ENCODE data around the gene RNF130. TPM values are rescaled to one million over a fixed set of nuclear protein-coding genes. Genes with fewer than 3 reads are reported as not detected.

The RNF130 gene
- total and polyA plus RNA-seq, 2 donors from 2014 or later, result 73.9 to 88.1 TPM

- Histone ChIP-seq H3K27me3 (ENCODE audit: control insufficient read depth, insufficient read depth, low read length) (no peaks in the 10 kb centered on the region), H3K4me1 (ENCODE audit: control insufficient read depth in 2 of 3, insufficient read depth in 2 of 3, low read depth in 1 of 3, low read length in 3 of 3) (no peaks in the 10 kb centered on the region), H3K4me3 (ENCODE audit: low read length in 3 of 3) (no peak overlapping the region), H3K9me3 (ENCODE audit: control insufficient read depth in 2 of 3, insufficient read depth in 1 of 3, low read length in 3 of 3) (no peaks in the 10 kb centered on the region), H3K36me3 (ENCODE audit: control insufficient read depth in 2 of 3, insufficient read depth in 3 of 3, low read length in 3 of 3) (no peaks in the 10 kb centered on the region), H3K27ac (ENCODE audit: low read depth in 2 of 2, low read length in 2 of 2) (no peak overlapping the region), H3K9ac (ENCODE audit: low read length in 3 of 3) (no peak overlapping the region)
- intact Hi-C loops (cut with DNase I), result no loop called here
- DNase-seq (no peak), FAIRE-seq (no peak)
- TF ChIP-seq, protein P1, sequence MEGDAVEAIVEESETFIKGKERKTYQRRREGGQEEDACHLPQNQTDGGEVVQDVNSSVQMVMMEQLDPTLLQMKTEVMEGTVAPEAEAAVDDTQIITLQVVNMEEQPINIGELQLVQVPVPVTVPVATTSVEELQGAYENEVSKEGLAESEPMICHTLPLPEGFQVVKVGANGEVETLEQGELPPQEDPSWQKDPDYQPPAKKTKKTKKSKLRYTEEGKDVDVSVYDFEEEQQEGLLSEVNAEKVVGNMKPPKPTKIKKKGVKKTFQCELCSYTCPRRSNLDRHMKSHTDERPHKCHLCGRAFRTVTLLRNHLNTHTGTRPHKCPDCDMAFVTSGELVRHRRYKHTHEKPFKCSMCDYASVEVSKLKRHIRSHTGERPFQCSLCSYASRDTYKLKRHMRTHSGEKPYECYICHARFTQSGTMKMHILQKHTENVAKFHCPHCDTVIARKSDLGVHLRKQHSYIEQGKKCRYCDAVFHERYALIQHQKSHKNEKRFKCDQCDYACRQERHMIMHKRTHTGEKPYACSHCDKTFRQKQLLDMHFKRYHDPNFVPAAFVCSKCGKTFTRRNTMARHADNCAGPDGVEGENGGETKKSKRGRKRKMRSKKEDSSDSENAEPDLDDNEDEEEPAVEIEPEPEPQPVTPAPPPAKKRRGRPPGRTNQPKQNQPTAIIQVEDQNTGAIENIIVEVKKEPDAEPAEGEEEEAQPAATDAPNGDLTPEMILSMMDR (IDR thresholded peaks at IDR 0.05; ENCODE audit: borderline replicate concordance, extremely low read depth, insufficient read depth), result no peak
These were observed 6.2 kb upstream of the RNF130 start for GRCh38 chr5:180077594-180078284.

GRCh38 chr5:180075703-180076102 is 4.1 kb upstream of the RNF130 start:
- FAIRE-seq, result no peak
- TF ChIP-seq, protein P1 (IDR thresholded peaks at IDR 0.05; ENCODE audit: borderline replicate concordance, extremely low read depth, insufficient read depth), result no peak
- no peak for DNase-seq
- Histone ChIP-seq H3K4me3 (ENCODE audit: low read length in 3 of 3) (no peak overlapping the region), H3K27ac (ENCODE audit: low read depth in 2 of 2, low read length in 2 of 2) (no peak overlapping the region), H3K36me3 (ENCODE audit: control insufficient read depth in 2 of 3, insufficient read depth in 3 of 3, low read length in 3 of 3) (no peaks in the 10 kb centered on the region), H3K27me3 (ENCODE audit: control insufficient read depth, insufficient read depth, low read length) (no peaks in the 10 kb centered on the region), H3K9ac (ENCODE audit: low read length in 3 of 3) (no peak overlapping the region), H3K4me1 (ENCODE audit: control insufficient read depth in 2 of 3, insufficient read depth in 2 of 3, low read depth in 1 of 3, low read length in 3 of 3) (no peaks in the 10 kb centered on the region), H3K9me3 (ENCODE audit: control insufficient read depth in 2 of 3, insufficient read depth in 1 of 3, low read length in 3 of 3) (no peaks in the 10 kb centered on the region)
- intact Hi-C loops (cut with DNase I), result no loop called here

DNA sequence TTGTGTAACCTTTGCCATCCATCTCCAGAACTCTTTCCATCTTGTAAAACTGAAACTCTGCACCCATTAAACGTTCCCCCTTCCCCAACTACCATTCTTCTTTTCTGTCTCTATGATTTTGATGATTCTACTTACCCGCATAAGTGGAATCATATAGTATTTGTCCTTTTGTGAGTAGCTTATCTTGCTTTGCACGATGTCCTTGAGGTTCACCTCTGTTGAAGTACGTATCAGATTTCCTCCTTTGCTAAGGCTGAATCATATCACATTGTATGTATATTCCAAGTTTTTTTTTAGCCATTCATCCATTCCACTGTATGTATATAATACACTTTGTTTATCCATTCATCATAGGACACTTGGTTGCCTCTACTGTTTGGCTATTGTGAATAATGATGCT is 2.9 kb upstream of the RNF130 start:
- intact Hi-C loops (cut with DNase I), result no loop called here

More for the DNA sequence above, 2.9 kb upstream of the RNF130 start:
- Histone ChIP-seq H3K9ac (ENCODE audit: low read length in 3 of 3) (no peak overlapping the region), H3K36me3 (ENCODE audit: control insufficient read depth in 2 of 3, insufficient read depth in 3 of 3, low read length in 3 of 3) (no peaks in the 10 kb centered on the region), H3K4me1 (ENCODE audit: control insufficient read depth in 2 of 3, insufficient read depth in 2 of 3, low read depth in 1 of 3, low read length in 3 of 3) (peaks cover 0 to 8% (median 4%) of the 10 kb centered on the region in 3 donors), H3K4me3 (ENCODE audit: low read length in 3 of 3) (no peak overlapping the region), H3K27me3 (ENCODE audit: control insufficient read depth, insufficient read depth, low read length) (no peaks in the 10 kb centered on the region), H3K27ac (ENCODE audit: low read depth in 2 of 2, low read length in 2 of 2) (no peak overlapping the region), H3K9me3 (ENCODE audit: control insufficient read depth in 2 of 3, insufficient read depth in 1 of 3, low read length in 3 of 3) (no peaks in the 10 kb centered on the region)
- no peak for FAIRE-seq
- TF ChIP-seq, protein P1 (IDR thresholded peaks at IDR 0.05; ENCODE audit: borderline replicate concordance, extremely low read depth, insufficient read depth), result no peak
- no peak for DNase-seq
